Stomach (tissue), 4 donors: ENCODE measurements around the gene AP3B1.

Experiments
- EP300 ChIP-seq: sonication (generic); formaldehyde crosslinking; IDR thresholded peaks from one replicate; pipeline ENCODE4 v1.6.1; 2017; ENCODE audit warnings: antibody characterized with exemption
- POLR2A ChIP-seq, 4 donors: fragments of 450-650 bp; IDR thresholded peaks; one replicate each; pipeline ENCODE4 v1.6.1; 2016; ENCODE audit warnings: antibody characterized with exemption in 4 of 4, control low read depth in 2 of 4, mild to moderate bottlenecking in 1 of 4, moderate library complexity in 1 of 4
- TF ChIP-seq, protein P1 (sequence below), 7 experiments: fragments of 450-650 bp in 4 of 7; fragments of 200-600 bp in 3 of 7; sonication (generic) in 3 of 7; IDR thresholded peaks; one replicate each; pipeline ENCODE4 v1.5.1; 2016 to 2019; ENCODE audit warnings: antibody characterized with exemption in 7 of 7, control low read depth in 2 of 7, mild to moderate bottlenecking in 1 of 7

DNA sequence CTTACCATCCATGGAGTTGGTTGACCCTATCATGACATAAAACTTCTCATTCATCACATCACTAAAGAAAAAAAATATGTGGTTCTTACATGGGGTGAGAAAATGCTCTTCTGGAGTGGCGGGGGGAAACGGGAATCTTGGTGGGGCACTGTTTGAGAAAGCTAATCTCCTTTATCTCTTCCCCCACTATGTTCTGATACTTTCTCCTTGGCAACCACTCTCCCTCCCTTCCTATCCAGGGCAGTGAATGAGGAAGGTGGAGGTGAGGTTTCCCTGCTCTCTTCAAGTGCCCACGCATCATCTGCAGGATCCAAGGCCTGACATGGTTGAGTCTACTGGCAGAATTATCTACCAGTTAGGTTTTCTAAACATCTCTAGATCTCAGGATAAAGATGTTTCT lies 297.6 kb downstream of the AP3B1 start:
- TF ChIP-seq EP300 (no peak), POLR2A (IDR thresholded peaks at IDR 0.05) (no peak)
- TF ChIP-seq, protein P1, sequence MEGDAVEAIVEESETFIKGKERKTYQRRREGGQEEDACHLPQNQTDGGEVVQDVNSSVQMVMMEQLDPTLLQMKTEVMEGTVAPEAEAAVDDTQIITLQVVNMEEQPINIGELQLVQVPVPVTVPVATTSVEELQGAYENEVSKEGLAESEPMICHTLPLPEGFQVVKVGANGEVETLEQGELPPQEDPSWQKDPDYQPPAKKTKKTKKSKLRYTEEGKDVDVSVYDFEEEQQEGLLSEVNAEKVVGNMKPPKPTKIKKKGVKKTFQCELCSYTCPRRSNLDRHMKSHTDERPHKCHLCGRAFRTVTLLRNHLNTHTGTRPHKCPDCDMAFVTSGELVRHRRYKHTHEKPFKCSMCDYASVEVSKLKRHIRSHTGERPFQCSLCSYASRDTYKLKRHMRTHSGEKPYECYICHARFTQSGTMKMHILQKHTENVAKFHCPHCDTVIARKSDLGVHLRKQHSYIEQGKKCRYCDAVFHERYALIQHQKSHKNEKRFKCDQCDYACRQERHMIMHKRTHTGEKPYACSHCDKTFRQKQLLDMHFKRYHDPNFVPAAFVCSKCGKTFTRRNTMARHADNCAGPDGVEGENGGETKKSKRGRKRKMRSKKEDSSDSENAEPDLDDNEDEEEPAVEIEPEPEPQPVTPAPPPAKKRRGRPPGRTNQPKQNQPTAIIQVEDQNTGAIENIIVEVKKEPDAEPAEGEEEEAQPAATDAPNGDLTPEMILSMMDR (IDR thresholded peaks at IDR 0.05) = no peak
